Prostate gland (tissue), 2 donors: ENCODE data around the gene ASCL1. TPM values are rescaled to one million over a fixed set of nuclear protein-coding genes. Genes with fewer than 3 reads are reported as not detected.

Source experiments
- DNase-seq: peaks from one replicate; pipeline ENCODE4 v3.0.0-alpha.2; 2019; ENCODE audit warnings: low spot score
- H3K27ac ChIP-seq, 2 donors: fragments of 200-600 bp; sonication (generic); 2 replicates each; pipeline ENCODE4 v1.5.1; 2017 to 2019
- H3K27me3 ChIP-seq: fragments of 200-600 bp; sonication (generic); replicated peaks from 2 replicates; pipeline ENCODE4 v1.5.1; 2019; ENCODE audit not compliant: insufficient read depth
- H3K36me3 ChIP-seq, 2 donors: fragments of 200-600 bp; sonication (generic); 1 replicate in 1 of 2; 2 replicates in 1 of 2; pipeline versions ENCODE4 v1.5.1 to v1.8.1; 2017 to 2019
- H3K4me1 ChIP-seq: fragments of 200-600 bp; sonication (generic); replicated peaks from 2 replicates; pipeline ENCODE4 v1.5.1; 2019
- H3K4me3 ChIP-seq, 2 donors: fragments of 200-600 bp; sonication (generic); 2 replicates each; pipeline ENCODE4 v1.5.1; 2017 to 2019
- H3K9me3 ChIP-seq: fragments of 200-600 bp; sonication (generic); 2 replicates; pipeline ENCODE4 v1.5.1; 2017
- POLR2A ChIP-seq: fragments of 450-650 bp; IDR thresholded peaks from one replicate; pipeline ENCODE4 v1.6.1; 2016; ENCODE audit warnings: antibody characterized with exemption, mild to moderate bottlenecking
- POLR2AphosphoS5 ChIP-seq: sonication (generic); formaldehyde crosslinking; IDR thresholded peaks from one replicate; pipeline ENCODE4 v1.6.1; 2017; ENCODE audit warnings: antibody characterized with exemption
- WGBS: methylation state at CpG from one replicate; pipeline ENCODE4 v1.1.5; 2018; 5-methylcytosine and 5-hydroxymethylcytosine counted together
- intact Hi-C: fragments of 100-400 bp; cut with DNase I; formaldehyde crosslinking; loops from one replicate; pipeline ENCODE4 v1.14.2; 2022
- total RNA-seq, 2 donors: library from RNA; depleted of rRNA; stranded (reverse); fragments of >200 nt; gene quantifications; one replicate each; pipeline ENCODE4 v1.1.0, GENCODE V29; 2016
- TF ChIP-seq, protein P1 (sequence below), 4 experiments: fragments of 200-600 bp in 2 of 4; fragments of 450-650 bp in 2 of 4; sonication (generic) in 2 of 4; IDR thresholded peaks; 1 replicate in 3 of 4; 2 replicates in 1 of 4; pipeline ENCODE4 v1.5.1; 2016 to 2019; ENCODE audit warnings: antibody characterized with exemption in 4 of 4, mild to moderate bottlenecking in 2 of 4, moderate library complexity in 2 of 4

The ASCL1 gene
- total RNA-seq, 2 donors from 2014 or later: 0.34 to 0.50 TPM

DNA sequence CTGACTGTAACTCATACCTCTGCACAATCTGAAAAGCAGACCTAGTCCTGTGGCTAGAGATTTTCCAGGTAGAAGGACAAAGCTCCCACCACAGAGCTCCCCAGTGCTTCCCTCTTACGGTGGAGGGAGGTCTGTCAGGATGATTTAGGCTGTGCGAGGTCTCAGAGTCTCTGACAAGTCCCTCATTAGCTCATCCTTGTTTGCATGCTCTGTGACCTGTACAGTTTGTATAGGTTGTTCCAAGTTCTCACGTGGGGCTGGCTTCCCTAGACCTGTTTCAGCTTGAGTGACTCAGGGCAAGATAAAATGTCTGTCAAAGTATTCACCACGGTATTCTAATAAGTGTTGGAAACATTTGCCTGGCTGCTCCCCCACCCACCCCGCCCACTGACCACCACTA, 34.8 kb downstream of the ASCL1 start:
- TF ChIP-seq POLR2AphosphoS5: no peak
- TF ChIP-seq POLR2A: no peak
- TF ChIP-seq, protein P1, sequence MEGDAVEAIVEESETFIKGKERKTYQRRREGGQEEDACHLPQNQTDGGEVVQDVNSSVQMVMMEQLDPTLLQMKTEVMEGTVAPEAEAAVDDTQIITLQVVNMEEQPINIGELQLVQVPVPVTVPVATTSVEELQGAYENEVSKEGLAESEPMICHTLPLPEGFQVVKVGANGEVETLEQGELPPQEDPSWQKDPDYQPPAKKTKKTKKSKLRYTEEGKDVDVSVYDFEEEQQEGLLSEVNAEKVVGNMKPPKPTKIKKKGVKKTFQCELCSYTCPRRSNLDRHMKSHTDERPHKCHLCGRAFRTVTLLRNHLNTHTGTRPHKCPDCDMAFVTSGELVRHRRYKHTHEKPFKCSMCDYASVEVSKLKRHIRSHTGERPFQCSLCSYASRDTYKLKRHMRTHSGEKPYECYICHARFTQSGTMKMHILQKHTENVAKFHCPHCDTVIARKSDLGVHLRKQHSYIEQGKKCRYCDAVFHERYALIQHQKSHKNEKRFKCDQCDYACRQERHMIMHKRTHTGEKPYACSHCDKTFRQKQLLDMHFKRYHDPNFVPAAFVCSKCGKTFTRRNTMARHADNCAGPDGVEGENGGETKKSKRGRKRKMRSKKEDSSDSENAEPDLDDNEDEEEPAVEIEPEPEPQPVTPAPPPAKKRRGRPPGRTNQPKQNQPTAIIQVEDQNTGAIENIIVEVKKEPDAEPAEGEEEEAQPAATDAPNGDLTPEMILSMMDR (IDR thresholded peaks at IDR 0.05): no peak
- H3K27me3 ChIP-seq: no peaks in the 10 kb centered on the region
- intact Hi-C loops: no loop called here
- H3K27ac ChIP-seq: no peak overlapping the region
- H3K4me3 ChIP-seq: no peak overlapping the region
- no peak for DNase-seq
- WGBS: 41% methylated on average over 5 of the region's 5 CpGs
- no peaks in the 10 kb centered on the region for H3K4me1 ChIP-seq
- no peaks in the 10 kb centered on the region for H3K9me3 ChIP-seq
- H3K36me3 ChIP-seq: no peaks in the 10 kb centered on the region

DNA sequence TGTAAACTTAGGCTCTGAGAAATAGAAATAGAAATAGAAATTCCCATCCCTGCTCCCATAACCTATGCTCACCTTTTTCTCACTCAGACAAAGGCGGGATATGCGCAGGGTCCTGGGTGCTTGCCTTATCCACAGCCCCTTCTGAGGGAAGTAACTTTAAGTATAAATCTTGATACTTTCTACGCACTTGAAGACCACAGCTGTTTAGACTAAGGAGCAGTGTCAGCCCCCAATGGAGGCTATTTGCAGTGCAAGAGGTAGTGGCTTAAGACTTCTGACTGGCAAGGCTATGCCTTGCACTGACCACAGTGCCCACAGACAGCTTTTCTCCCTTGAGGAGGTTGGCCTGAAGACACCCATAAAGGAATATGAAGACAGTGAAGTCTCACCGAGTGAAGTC, 35.2 kb downstream of the ASCL1 start:
- intact Hi-C loops: no loop called here
- TF ChIP-seq POLR2A (no peak), POLR2AphosphoS5 (no peak)
- TF ChIP-seq, protein P1 (IDR thresholded peaks at IDR 0.05): no peak
- H3K4me1 ChIP-seq: no peaks in the 10 kb centered on the region
- no peaks in the 10 kb centered on the region for H3K27me3 ChIP-seq
- no peak overlapping the region for H3K27ac ChIP-seq
- H3K36me3 ChIP-seq: no peaks in the 10 kb centered on the region
- no peak for DNase-seq
- no peak overlapping the region for H3K4me3 ChIP-seq
- 94% methylated on average over 4 of the region's 4 CpGs for WGBS
- no peaks in the 10 kb centered on the region for H3K9me3 ChIP-seq

DNA sequence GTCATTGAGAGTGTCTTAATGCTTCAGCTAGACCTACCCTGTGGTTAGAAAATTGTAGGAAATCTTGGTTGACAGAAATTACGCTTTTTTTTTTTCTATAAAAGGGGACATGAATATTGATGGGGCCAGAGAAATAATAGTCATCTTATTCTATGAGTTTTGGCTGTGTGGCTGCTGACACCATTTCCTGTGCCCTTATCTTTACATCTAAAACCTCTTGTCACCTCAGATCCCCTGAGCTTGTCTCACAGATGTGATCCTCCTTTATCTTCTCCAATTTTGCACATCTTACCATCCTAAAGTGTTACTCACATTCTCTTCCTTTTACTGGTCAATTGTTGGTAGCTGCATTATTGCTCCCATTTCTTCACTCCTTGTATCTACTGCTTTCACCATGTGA, 36.1 kb downstream of the ASCL1 start:
- intact Hi-C loops: no loop called here
- no peak for DNase-seq

DNA sequence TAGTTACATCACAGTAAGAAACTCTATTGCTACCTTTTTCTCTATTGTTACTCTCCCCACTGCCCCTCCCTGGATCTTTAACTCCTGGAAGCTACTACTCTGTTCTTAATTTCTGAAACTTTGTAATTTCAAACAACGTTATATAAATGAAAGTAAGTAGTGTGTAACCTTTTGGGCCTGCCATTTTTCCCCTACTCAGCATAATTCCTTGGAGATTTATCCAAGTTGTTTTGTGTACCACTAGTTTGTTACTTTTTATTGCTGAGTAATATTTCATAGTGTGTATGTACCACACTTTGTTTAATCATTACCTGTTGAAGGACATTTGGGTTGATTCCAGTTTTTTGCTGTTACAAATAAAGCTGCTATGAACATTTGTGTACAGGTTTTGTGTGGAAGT, 37.9 kb downstream of the ASCL1 start:
- TF ChIP-seq POLR2A: no peak
- TF ChIP-seq POLR2AphosphoS5: no peak
- TF ChIP-seq, protein P1 (IDR thresholded peaks at IDR 0.05): no peak
- Histone ChIP-seq H3K4me1 (no peaks in the 10 kb centered on the region), H3K27me3 (no peaks in the 10 kb centered on the region), H3K27ac (no peak overlapping the region), H3K9me3 (no peaks in the 10 kb centered on the region), H3K36me3 (no peaks in the 10 kb centered on the region), H3K4me3 (no peak overlapping the region)
- no peak for DNase-seq
- WGBS: 82% methylated on average over 1 of the region's 1 CpG
- intact Hi-C loops: no loop called here

More for the DNA sequence above, 36.1 kb downstream of the ASCL1 start:
- no peak overlapping the region for H3K27ac ChIP-seq
- no peaks in the 10 kb centered on the region for H3K36me3 ChIP-seq
- no peaks in the 10 kb centered on the region for H3K4me1 ChIP-seq
- no peak overlapping the region for H3K4me3 ChIP-seq
- no peaks in the 10 kb centered on the region for H3K9me3 ChIP-seq
- no peak for TF ChIP-seq POLR2AphosphoS5
- TF ChIP-seq, protein P1 (IDR thresholded peaks at IDR 0.05): no peak
- TF ChIP-seq POLR2A: no peak
- WGBS: 76% methylated on average over 1 of the region's 1 CpG
- H3K27me3 ChIP-seq: no peaks in the 10 kb centered on the region

Other genes with a start within 250 kb of the ASCL1 start
- gene PAH, start 40.4 kb upstream of the ASCL1 start, total RNA-seq: 1 to 10 TPM in 1 of 2 donors, under 1 TPM in 1; 0.36 to 4.1 TPM